Neuronal stem cell (in vitro differentiated cells): ENCODE results near the gene PDE1C.

Experiments used
- DNase-seq: peaks from one replicate; pipeline ENCODE4 v3.0.0-alpha.2; 2013; ENCODE audit warnings: low spot score
- H2AFZ ChIP-seq: one replicate; pipeline ENCODE4 v1.6.1; 2013; ENCODE audit warnings: mild to moderate bottlenecking, low read length, inconsistent platforms
- H2AK5ac ChIP-seq: 2 replicates; pipeline ENCODE4 v1.6.1; 2013; ENCODE audit warnings: low read depth, mild to moderate bottlenecking, inconsistent platforms, low read length, moderate library complexity, mixed read lengths
- H2BK120ac ChIP-seq: 2 replicates; pipeline ENCODE4 v1.6.1; 2013; ENCODE audit warnings: low read depth, mild to moderate bottlenecking, inconsistent platforms, low read length, moderate library complexity, mixed read lengths
- H2BK12ac ChIP-seq: one replicate; pipeline ENCODE4 v1.6.1; 2013; ENCODE audit warnings: low read length, inconsistent platforms
- H2BK15ac ChIP-seq: 2 replicates; pipeline ENCODE4 v1.6.1; 2013; ENCODE audit warnings: mild to moderate bottlenecking, low read length, inconsistent platforms, mixed read lengths
- H2BK5ac ChIP-seq: one replicate; pipeline ENCODE4 v1.6.1; 2013; ENCODE audit warnings: inconsistent platforms, mild to moderate bottlenecking, low read length, moderate library complexity
- H3K14ac ChIP-seq: one replicate; pipeline ENCODE4 v1.6.1; 2013; ENCODE audit warnings: low read length, inconsistent platforms
- H3K18ac ChIP-seq: 2 replicates; pipeline ENCODE4 v1.6.1; 2013; ENCODE audit warnings: low read length, inconsistent platforms
- H3K23ac ChIP-seq: 2 replicates; pipeline ENCODE4 v1.6.1; 2013; ENCODE audit warnings: low read depth, mild to moderate bottlenecking, mixed read lengths, low read length, inconsistent platforms; ENCODE audit not compliant: poor library complexity
- H3K27ac ChIP-seq: replicated peaks from 3 replicates; pipeline ENCODE4 v1.5.1; 2013; ENCODE audit warnings: low read length, inconsistent platforms
- H3K27me3 ChIP-seq, 3 experiments: 2 replicates each; pipeline ENCODE4 v1.6.1; 2013; ENCODE audit warnings: low read length in 3 of 3, mild to moderate bottlenecking in 2 of 3, inconsistent platforms in 1 of 3, low read depth in 1 of 3, mixed read lengths in 1 of 3, moderate library complexity in 1 of 3; ENCODE audit not compliant: control insufficient read depth in 3 of 3, insufficient read depth in 3 of 3
- H3K36me3 ChIP-seq, 2 donors: replicated peaks in 1 of 2; 2 replicates each; pipeline ENCODE4 v1.6.1; 2013; ENCODE audit warnings: low read length in 2 of 2; ENCODE audit not compliant: control insufficient read depth in 2 of 2, insufficient read depth in 2 of 2
- H3K4ac ChIP-seq: 2 replicates; pipeline ENCODE4 v1.6.1; 2013; ENCODE audit warnings: inconsistent platforms, mild to moderate bottlenecking, low read length, moderate library complexity
- H3K4me1 ChIP-seq, 2 donors: 1 replicate in 1 of 2; 2 replicates in 1 of 2; pipeline ENCODE4 v1.6.1; 2013; ENCODE audit warnings: low read length in 2 of 2, low read depth in 1 of 2; ENCODE audit not compliant: control insufficient read depth in 2 of 2, insufficient read depth in 1 of 2
- H3K4me2 ChIP-seq: one replicate; pipeline ENCODE4 v1.6.1; 2013; ENCODE audit warnings: mild to moderate bottlenecking, low read length, inconsistent platforms; ENCODE audit not compliant: insufficient read depth, poor library complexity, severe bottlenecking
- H3K4me3 ChIP-seq, 2 donors: 2 replicates each; pipeline ENCODE4 v1.5.1; 2013; ENCODE audit warnings: low read length in 2 of 2, mild to moderate bottlenecking in 2 of 2, inconsistent platforms in 1 of 2, moderate library complexity in 1 of 2
- H3K79me1 ChIP-seq: one replicate; pipeline ENCODE4 v1.6.1; 2013; ENCODE audit warnings: low read depth, mild to moderate bottlenecking, inconsistent platforms, low read length, moderate library complexity
- H3K9ac ChIP-seq: one replicate; pipeline ENCODE4 v1.6.1; 2013; ENCODE audit warnings: mild to moderate bottlenecking, low read depth, low read length, inconsistent platforms; ENCODE audit not compliant: poor library complexity
- H3K9me3 ChIP-seq, 2 donors: replicated peaks in 1 of 2; 2 replicates each; pipeline versions ENCODE3 to v1.6.1; 2013; ENCODE audit warnings: low read length in 2 of 2, mild to moderate bottlenecking in 2 of 2, inconsistent platforms in 1 of 2, low read depth in 1 of 2, mixed read lengths in 1 of 2, moderate library complexity in 1 of 2; ENCODE audit not compliant: control insufficient read depth in 2 of 2, insufficient read depth in 1 of 2
- H4K8ac ChIP-seq: one replicate; pipeline ENCODE4 v1.6.1; 2013; ENCODE audit warnings: low read depth, mild to moderate bottlenecking, inconsistent platforms, low read length, moderate library complexity
- H4K91ac ChIP-seq: one replicate; pipeline ENCODE4 v1.6.1; 2013; ENCODE audit warnings: low read length, low read depth, mild to moderate bottlenecking, inconsistent platforms; ENCODE audit not compliant: poor library complexity
- WGBS, 2 donors: extraction: QIAGEN DNeasy Blood & Tissue Kit; methylation state at CpG; one replicate each; pipeline ENCODE4 v1.1.7; 2013; ENCODE audit warnings: missing lambda C conversion rate in 2 of 2, mixed read lengths in 1 of 2; ENCODE audit not compliant: insufficient read length in 2 of 2, insufficient replicate concordance in 1 of 2; ENCODE audit errors: extremely low coverage in 2 of 2; 5-methylcytosine and 5-hydroxymethylcytosine counted together

Gene PDE1C

DNA sequence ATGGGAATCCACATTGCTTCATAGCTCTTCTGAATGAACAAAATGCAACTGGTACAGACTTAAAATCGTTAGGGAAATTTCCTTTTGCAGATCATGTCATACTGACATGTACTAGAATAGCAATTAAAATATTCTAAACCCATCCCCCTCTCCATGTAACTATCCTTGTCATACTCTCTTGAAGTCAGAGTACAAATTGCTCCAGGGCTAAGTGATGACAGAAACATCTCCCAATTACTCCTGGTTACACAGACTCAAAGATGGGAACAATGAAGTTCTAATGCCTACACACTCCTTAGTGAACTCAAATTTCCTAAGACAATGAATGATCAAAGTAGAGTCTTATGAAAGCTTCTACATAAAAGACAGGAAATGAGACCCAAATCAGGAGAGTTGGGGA, 87.2 kb downstream of the PDE1C start:
- H4K91ac ChIP-seq, result no peak overlapping the region
- H3K14ac ChIP-seq, result no peak overlapping the region
- H3K4me3 ChIP-seq, result no peak overlapping the region
- H2BK5ac ChIP-seq, result no peak overlapping the region
- DNase-seq, result no peak
- peaks cover 0 to 2% of the 10 kb centered on the region in 2 donors for H3K4me1 ChIP-seq
- no peak overlapping the region for H2BK120ac ChIP-seq
- no peak overlapping the region for H3K4ac ChIP-seq
- no peaks in the 10 kb centered on the region for H3K36me3 ChIP-seq
- no peak overlapping the region for H4K8ac ChIP-seq
- no peak overlapping the region for H3K9ac ChIP-seq
- H2BK12ac ChIP-seq, result no peak overlapping the region
- no peaks in the 10 kb centered on the region for H3K79me1 ChIP-seq
- no peak overlapping the region for H3K23ac ChIP-seq
- H3K18ac ChIP-seq, result no peak overlapping the region
- no peak overlapping the region for H2BK15ac ChIP-seq
- no peak overlapping the region for H3K27ac ChIP-seq
- WGBS, 2 donors, result no CpG with 5 or more reads among the region's 1 CpG
- H3K9me3 ChIP-seq, result no peaks in the 10 kb centered on the region
- H2AFZ ChIP-seq, result no peak overlapping the region
- H3K27me3 ChIP-seq, result no peaks in the 10 kb centered on the region
- H2AK5ac ChIP-seq, result no peak overlapping the region
- H3K4me2 ChIP-seq, result no peak overlapping the region

DNA sequence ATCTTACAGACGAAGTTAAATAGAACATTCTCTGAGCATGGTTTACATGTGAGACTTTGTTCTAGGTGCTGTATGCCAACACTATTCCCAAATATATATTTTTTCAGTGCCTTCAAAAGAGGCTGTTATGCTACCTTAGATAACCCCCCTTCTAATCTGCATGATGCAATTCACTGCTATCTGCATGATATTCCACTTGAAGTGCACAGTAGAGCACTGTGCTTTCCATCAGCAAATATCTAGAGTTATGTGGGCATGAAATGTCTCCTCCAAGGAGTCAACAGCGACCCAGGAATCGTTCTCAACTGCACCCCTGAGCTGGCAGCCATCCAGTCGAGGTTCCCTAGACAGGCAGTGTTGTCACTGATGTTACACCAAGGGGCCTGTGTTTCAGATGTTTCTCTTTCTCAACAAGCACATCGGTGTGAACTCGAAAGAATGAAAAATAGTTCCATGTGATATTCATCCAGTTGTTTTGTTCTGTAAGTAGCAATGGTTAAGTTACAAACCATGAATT, 88.3 kb downstream of the PDE1C start:
- H2BK5ac ChIP-seq, result no peak overlapping the region
- no CpG with 5 or more reads among the region's 6 CpGs for WGBS, 2 donors
- H2AK5ac ChIP-seq, result no peak overlapping the region
- H3K9me3 ChIP-seq, result no peaks in the 10 kb centered on the region
- H3K23ac ChIP-seq, result no peak overlapping the region
- H3K27me3 ChIP-seq, result no peaks in the 10 kb centered on the region
- no peak overlapping the region for H3K27ac ChIP-seq
- no peak overlapping the region for H3K18ac ChIP-seq
- H3K4ac ChIP-seq, result no peak overlapping the region
- no peak overlapping the region for H4K8ac ChIP-seq
- no peaks in the 10 kb centered on the region for H3K4me1 ChIP-seq
- H2AFZ ChIP-seq, result no peak overlapping the region
- no peak overlapping the region for H3K4me2 ChIP-seq
- no peaks in the 10 kb centered on the region for H3K36me3 ChIP-seq
- no peak overlapping the region for H4K91ac ChIP-seq
- H2BK12ac ChIP-seq, result no peak overlapping the region
- H3K4me3 ChIP-seq, result no peak overlapping the region
- no peak overlapping the region for H2BK120ac ChIP-seq
- DNase-seq, result no peak
- H3K14ac ChIP-seq, result no peak overlapping the region
- no peaks in the 10 kb centered on the region for H3K79me1 ChIP-seq
- no peak overlapping the region for H2BK15ac ChIP-seq
- H3K9ac ChIP-seq, result no peak overlapping the region

- H3K4ac ChIP-seq, result no peak overlapping the region
- no peak overlapping the region for H3K4me2 ChIP-seq
- no peak overlapping the region for H2BK12ac ChIP-seq
- H3K18ac ChIP-seq, result no peak overlapping the region
- H3K9me3 ChIP-seq, result no peaks in the 10 kb centered on the region
- H3K36me3 ChIP-seq, result no peaks in the 10 kb centered on the region
- no peak overlapping the region for H3K27ac ChIP-seq
- WGBS, 2 donors, result no CpG with 5 or more reads among the region's 1 CpG
- no peak overlapping the region for H2BK15ac ChIP-seq
- no peaks in the 10 kb centered on the region for H3K79me1 ChIP-seq
- no peak overlapping the region for H2BK5ac ChIP-seq
- no peak overlapping the region for H4K91ac ChIP-seq
- H3K9ac ChIP-seq, result no peak overlapping the region
- H3K4me1 ChIP-seq, result no peaks in the 10 kb centered on the region
- no peak for DNase-seq
- no peak overlapping the region for H3K4me3 ChIP-seq
- no peak overlapping the region for H3K14ac ChIP-seq
- no peak overlapping the region for H4K8ac ChIP-seq
- H2AK5ac ChIP-seq, result no peak overlapping the region
- no peak overlapping the region for H3K23ac ChIP-seq
- no peaks in the 10 kb centered on the region for H3K27me3 ChIP-seq
- H2AFZ ChIP-seq, result no peak overlapping the region
- no peak overlapping the region for H2BK120ac ChIP-seq
These were observed 90.4 kb downstream of the PDE1C start for GRCh38 chr7:31979690-31980330.

- H2BK5ac ChIP-seq, result no peak overlapping the region
- DNase-seq, result no peak
- H2BK12ac ChIP-seq, result no peak overlapping the region
- H2AFZ ChIP-seq, result no peak overlapping the region
- no peak overlapping the region for H3K4me3 ChIP-seq
- H3K79me1 ChIP-seq, result no peaks in the 10 kb centered on the region
- no peak overlapping the region for H3K9ac ChIP-seq
- H2AK5ac ChIP-seq, result no peak overlapping the region
- no peaks in the 10 kb centered on the region for H3K27me3 ChIP-seq
- H4K91ac ChIP-seq, result no peak overlapping the region
- no peak overlapping the region for H3K18ac ChIP-seq
- no peak overlapping the region for H3K23ac ChIP-seq
- H3K4ac ChIP-seq, result no peak overlapping the region
- H3K36me3 ChIP-seq, result no peaks in the 10 kb centered on the region
- H3K4me1 ChIP-seq, result no peaks in the 10 kb centered on the region
- H2BK15ac ChIP-seq, result no peak overlapping the region
- H3K4me2 ChIP-seq, result no peak overlapping the region
- H2BK120ac ChIP-seq, result no peak overlapping the region
- no peak overlapping the region for H3K27ac ChIP-seq
- H3K9me3 ChIP-seq, result no peaks in the 10 kb centered on the region
- no peak overlapping the region for H3K14ac ChIP-seq
- no peak overlapping the region for H4K8ac ChIP-seq
- no CpG with 5 or more reads among the region's 5 CpGs for WGBS, 2 donors
These were observed 94.7 kb downstream of the PDE1C start for GRCh38 chr7:31975546-31975945.
